ENCODE measurements around the gene HCN2. TPM values are rescaled to one million over a fixed set of nuclear protein-coding genes. Genes with fewer than 3 reads are reported as not detected.

Gene HCN2
- total and polyA plus RNA-seq, 2 of the 13 experiments (the other 11 are each of a cell fraction or from before 2014, with no cell fraction given) = 0.01 TPM; not detected in 1

DNA sequence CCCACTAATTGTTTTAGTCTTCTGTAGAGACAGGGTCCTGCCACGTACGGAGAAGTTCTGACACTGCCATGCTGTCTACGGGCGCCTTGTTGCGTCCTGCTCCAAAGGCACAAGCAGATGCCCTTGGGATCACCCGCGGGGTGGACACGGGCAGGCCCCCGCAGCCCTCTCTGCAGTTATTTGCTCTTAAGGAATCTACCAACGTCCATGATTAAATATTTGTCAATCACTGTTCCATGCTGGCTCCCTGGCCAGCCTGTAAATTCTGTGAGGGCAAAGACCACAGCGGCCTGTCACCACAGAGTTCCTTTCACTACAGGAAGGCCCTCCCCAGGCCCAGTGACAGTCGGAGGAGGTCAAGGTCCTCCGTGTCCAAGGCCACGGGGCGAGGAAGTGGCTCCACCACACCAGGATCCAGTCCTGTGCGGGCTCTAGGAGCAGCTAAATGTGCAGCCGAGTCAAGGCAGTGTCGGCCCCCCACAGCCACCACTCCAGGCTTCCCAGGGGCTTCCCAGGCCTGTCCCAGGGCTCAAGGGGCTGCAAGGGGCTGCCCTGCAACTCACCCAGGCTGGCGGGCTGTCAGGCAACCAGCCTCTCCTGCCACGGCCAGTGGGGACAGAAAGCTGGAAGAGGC lies 71.2 kb downstream of the HCN2 start (continued):
- TF ChIP-seq, protein P1, sequence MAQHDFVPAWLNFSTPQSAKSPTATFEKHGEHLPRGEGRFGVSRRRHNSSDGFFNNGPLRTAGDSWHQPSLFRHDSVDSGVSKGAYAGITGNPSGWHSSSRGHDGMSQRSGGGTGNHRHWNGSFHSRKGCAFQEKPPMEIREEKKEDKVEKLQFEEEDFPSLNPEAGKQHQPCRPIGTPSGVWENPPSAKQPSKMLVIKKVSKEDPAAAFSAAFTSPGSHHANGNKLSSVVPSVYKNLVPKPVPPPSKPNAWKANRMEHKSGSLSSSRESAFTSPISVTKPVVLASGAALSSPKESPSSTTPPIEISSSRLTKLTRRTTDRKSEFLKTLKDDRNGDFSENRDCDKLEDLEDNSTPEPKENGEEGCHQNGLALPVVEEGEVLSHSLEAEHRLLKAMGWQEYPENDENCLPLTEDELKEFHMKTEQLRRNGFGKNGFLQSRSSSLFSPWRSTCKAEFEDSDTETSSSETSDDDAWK (CRISPR knock-in tag; IDR thresholded peaks at IDR 0.05) = no peak
- no peak for TF ChIP-seq RORA (CRISPR knock-in tag; IDR thresholded peaks at IDR 0.05)
- TF ChIP-seq GZF1 (CRISPR knock-in tag; IDR thresholded peaks at IDR 0.05) = 0 out of 2 replicates have a peak, but pooled peaks have one; percentile 55
- peak; percentile 77 for TF ChIP-seq KAT8 (CRISPR knock-in tag; IDR thresholded peaks at IDR 0.05)
- peak; percentile 90 for TF ChIP-seq HOXA5 (CRISPR knock-in tag; IDR thresholded peaks at IDR 0.05)
- TF ChIP-seq, protein P2, sequence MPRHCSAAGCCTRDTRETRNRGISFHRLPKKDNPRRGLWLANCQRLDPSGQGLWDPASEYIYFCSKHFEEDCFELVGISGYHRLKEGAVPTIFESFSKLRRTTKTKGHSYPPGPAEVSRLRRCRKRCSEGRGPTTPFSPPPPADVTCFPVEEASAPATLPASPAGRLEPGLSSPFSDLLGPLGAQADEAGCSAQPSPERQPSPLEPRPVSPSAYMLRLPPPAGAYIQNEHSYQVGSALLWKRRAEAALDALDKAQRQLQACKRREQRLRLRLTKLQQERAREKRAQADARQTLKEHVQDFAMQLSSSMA (CRISPR knock-in tag; IDR thresholded peaks at IDR 0.05) = peak; percentile 71; the same call in 1 of the 2 replicates
- no peak for TF ChIP-seq KLF11 (CRISPR knock-in tag; IDR thresholded peaks at IDR 0.05)
- no peak for TF ChIP-seq ATAD3A (CRISPR knock-in tag; IDR thresholded peaks at IDR 0.05)
- TF ChIP-seq NR2F2 (IDR thresholded peaks at IDR 0.05; ENCODE audit: borderline replicate concordance, low read depth) = 0 out of 2 replicates have a peak, but pooled peaks have one; percentile 63
- TF ChIP-seq, protein P3, sequence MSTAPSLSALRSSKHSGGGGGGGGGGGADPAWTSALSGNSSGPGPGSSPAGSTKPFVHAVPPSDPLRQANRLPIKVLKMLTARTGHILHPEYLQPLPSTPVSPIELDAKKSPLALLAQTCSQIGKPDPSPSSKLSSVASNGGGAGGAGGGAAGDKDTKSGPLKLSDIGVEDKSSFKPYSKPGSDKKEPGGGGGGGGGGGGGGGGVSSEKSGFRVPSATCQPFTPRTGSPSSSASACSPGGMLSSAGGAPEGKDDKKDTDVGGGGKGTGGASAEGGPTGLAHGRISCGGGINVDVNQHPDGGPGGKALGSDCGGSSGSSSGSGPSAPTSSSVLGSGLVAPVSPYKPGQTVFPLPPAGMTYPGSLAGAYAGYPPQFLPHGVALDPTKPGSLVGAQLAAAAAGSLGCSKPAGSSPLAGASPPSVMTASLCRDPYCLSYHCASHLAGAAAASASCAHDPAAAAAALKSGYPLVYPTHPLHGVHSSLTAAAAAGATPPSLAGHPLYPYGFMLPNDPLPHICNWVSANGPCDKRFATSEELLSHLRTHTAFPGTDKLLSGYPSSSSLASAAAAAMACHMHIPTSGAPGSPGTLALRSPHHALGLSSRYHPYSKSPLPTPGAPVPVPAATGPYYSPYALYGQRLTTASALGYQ (CRISPR knock-in tag; IDR thresholded peaks at IDR 0.05) = peak; percentile 77
- TF ChIP-seq ZFAT (CRISPR knock-in tag; conservative IDR thresholded peaks at IDR 0.05) = no peak
- TF ChIP-seq ZNF563 (CRISPR knock-in tag; IDR thresholded peaks at IDR 0.05) = no peak
- no peak for TF ChIP-seq NFE2 (CRISPR knock-in tag; IDR thresholded peaks at IDR 0.05)
- TF ChIP-seq ZFP36 (IDR thresholded peaks at IDR 0.05; ENCODE audit: borderline replicate concordance, low read depth, low read length, partially characterized antibody) = no peak
- TF ChIP-seq, protein P4, sequence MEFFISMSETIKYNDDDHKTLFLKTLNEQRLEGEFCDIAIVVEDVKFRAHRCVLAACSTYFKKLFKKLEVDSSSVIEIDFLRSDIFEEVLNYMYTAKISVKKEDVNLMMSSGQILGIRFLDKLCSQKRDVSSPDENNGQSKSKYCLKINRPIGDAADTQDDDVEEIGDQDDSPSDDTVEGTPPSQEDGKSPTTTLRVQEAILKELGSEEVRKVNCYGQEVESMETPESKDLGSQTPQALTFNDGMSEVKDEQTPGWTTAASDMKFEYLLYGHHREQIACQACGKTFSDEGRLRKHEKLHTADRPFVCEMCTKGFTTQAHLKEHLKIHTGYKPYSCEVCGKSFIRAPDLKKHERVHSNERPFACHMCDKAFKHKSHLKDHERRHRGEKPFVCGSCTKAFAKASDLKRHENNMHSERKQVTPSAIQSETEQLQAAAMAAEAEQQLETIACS (CRISPR knock-in tag; IDR thresholded peaks at IDR 0.05) = no peak
- no peak for TF ChIP-seq SOX13 (IDR thresholded peaks at IDR 0.05)
- peak in 1 of 2 experiments; percentile 76; a peak in 2 of 4 replicates for TF ChIP-seq SOX13 (CRISPR knock-in tag; conservative IDR thresholded peaks at IDR 0.05 in 1 of 2, IDR thresholded peaks at IDR 0.05 in 1 of 2)
- TF ChIP-seq CHD4 (IDR thresholded peaks at IDR 0.05; ENCODE audit: borderline replicate concordance, low read length) = no peak
- no peak for TF ChIP-seq ZNF224 (CRISPR knock-in tag; IDR thresholded peaks at IDR 0.05)
- TF ChIP-seq ZNF883 (CRISPR knock-in tag; IDR thresholded peaks at IDR 0.05; ENCODE audit: not compliant biosample characterization) = no peak
- TF ChIP-seq ZNF276 (CRISPR knock-in tag; IDR thresholded peaks at IDR 0.05; ENCODE audit: low read depth) = no peak
- TF ChIP-seq U2AF2 (IDR thresholded peaks at IDR 0.05; ENCODE audit: low read depth, low read length) = no peak
- no peak for TF ChIP-seq PBX2 (CRISPR knock-in tag; IDR thresholded peaks at IDR 0.05)

All from HepG2 (cell line).